Stimulated activated CD8-positive, alpha-beta memory T cell treated with anti-CD3 and anti-CD28 coated beads, Interleukin-12 subunit alpha, Interleukin-12 subunit beta, amount 100 ng/mL, for 4 hours (primary cell): ENCODE measurements around the gene RAB11FIP2.
A peak's percentile ranks its signal among the peaks of the same experiment; 100 is the strongest.
"Not testable (repeated sequence)": the region's sequence is repeated elsewhere in the genome, so short reads cannot be mapped to it uniquely, and the experiment has no call there.

Experiments
- DNase-seq: peaks from one replicate; pipeline ENCODE4 v3.0.0-alpha.2; 2020; ENCODE audit warnings: low read depth

Gene RAB11FIP2, protein sequence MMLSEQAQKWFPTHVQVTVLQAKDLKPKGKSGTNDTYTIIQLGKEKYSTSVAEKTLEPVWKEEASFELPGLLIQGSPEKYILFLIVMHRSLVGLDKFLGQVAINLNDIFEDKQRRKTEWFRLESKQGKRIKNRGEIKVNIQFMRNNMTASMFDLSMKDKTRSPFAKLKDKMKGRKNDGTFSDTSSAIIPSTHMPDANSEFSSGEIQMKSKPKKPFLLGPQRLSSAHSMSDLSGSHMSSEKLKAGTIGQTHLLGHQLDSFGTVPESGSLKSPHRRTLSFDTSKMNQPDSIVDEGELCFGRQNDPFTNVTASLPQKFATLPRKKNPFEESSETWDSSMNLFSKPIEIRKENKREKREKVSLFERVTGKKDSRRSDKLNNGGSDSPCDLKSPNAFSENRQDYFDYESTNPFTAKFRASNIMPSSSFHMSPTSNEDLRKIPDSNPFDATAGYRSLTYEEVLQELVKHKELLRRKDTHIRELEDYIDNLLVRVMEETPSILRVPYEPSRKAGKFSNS

DNA sequence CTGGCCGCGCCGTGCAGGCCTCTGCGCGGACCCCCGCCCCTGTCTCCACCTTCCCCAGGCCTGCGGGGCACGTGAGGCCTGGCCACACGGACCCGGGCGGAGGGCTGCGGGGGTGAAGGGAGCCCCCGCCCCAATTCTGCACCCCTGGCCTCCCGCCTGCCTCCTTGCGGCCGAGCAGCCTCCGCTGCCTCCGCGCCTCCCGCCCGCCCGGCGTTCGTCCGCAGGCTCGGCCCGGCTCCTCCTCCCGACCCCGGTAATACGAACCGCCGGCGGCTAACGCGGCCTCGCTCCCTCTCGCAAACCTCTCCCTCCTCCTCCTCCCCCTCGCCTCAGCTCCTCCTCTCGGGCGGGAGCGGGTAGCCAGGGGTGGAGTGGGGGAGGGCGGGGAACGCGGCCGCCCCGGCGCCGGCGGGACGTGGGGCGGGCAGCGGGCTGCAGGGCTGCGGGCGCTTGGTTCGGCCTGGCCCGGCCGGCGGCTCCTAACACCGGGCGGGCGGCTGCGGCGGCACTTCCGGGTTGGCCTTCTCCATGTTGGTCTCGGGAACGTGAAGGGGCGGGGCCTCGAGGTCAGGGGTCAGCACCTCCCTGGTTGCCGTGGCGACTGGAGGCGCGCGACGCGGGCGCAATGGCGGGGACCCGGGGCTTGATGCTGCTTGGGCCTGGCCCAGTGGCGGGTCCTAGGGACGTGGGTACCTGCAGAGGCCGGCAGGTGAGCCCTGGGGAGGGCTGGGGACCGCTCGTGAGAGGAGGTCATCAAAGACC is at the start of gene RAB11FIP2:
TSS of gene RAB11FIP2 (minus strand) at position 547 of the 762 bp plus-strand sequence. CDS start 778 bp downstream, outside the sequence.
- peak; percentile 92 for DNase-seq

DNA sequence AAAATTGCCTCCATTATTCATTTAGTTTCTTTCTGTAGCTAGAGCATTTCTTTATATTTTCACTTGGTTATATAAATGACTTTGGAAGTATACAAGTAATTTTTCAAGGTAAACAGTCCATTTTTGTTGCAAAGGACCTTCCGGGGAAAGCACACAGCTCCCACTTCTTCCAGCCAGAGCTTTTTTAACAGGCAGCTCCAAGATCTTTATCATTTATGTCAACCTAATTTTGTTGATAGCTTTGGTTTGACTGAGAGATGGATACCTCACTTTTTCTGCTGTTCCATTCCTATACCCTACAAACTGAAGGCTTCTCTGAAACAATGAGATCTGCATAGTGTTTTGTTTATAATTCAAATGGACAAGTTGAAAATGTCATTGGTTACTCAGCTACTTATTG is 49.3 kb upstream of the RAB11FIP2 start:
- no peak for DNase-seq

DNA sequence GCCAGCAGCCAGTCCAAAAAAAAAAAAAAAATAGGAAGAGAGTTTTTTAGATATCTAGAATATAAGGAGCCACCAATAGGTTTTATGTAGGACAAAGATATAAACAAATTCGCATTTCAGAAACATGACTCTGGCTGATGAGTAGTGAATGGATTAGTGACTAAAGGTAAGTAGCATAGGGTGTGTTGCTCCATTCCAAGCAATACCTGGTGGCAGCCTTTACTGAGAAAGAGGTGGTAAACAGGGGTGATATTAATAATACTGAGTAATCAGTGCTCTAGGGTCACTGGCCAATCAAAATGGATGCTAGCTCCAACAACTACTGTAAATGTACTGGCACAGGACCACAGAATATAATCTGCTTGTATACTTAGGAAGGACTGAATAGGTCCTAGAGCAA is 45.5 kb upstream of the RAB11FIP2 start:
- no peak for DNase-seq

GRCh38 chr10:118080817-118081216 is 34.1 kb upstream of the RAB11FIP2 start:
- DNase-seq: no peak

- DNase-seq: no peak
These were observed 30.0 kb upstream of the RAB11FIP2 start for GRCh38 chr10:118076705-118077104.

GRCh38 chr10:118072840-118073239 is 26.1 kb upstream of the RAB11FIP2 start:
- DNase-seq: no peak

DNA sequence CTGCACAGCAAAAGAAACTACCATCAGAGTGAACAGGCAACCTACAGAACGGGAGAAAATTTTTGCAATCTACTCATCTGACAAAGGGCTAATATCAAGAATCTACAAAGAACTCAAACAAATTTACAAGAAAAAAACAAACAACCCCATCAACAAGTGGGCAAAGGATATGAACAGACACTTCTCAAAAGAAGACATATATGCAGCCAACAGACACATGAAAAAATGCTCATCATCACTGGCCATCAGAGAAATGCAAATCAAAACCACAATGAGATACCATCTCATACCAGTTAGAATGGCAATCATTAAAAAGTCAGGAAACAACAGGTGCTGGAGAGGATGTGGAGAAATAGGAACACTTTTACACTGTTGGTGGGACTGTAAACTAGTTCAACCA is 20.6 kb upstream of the RAB11FIP2 start:
- not testable (repeated sequence) for DNase-seq

GRCh38 chr10:118062798-118063238 is 16.1 kb upstream of the RAB11FIP2 start:
- no peak for DNase-seq

GRCh38 chr10:118058371-118058770 is 11.6 kb upstream of the RAB11FIP2 start:
- no peak for DNase-seq

- DNase-seq: no peak
These were observed 10.6 kb upstream of the RAB11FIP2 start for GRCh38 chr10:118057361-118057760.

DNA sequence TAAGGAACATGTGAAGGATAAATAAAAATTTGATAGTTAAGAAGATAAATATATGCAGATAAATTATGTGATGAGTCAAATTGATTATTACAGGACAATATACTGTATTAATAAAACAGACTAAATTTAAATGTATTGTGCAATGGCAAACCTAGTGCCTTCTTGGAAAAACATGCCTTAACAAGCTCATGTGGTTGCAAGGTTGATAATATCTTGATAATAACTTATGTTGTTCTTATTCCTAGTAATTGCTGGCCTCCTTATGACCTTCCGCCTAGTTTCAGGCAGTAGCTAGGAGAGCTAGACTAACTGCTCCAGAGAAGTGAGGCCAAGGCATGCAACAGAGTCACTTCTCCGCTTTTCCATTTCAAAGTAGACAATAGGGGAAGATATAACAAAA is 7.6 kb upstream of the RAB11FIP2 start:
- no peak for DNase-seq

DNA sequence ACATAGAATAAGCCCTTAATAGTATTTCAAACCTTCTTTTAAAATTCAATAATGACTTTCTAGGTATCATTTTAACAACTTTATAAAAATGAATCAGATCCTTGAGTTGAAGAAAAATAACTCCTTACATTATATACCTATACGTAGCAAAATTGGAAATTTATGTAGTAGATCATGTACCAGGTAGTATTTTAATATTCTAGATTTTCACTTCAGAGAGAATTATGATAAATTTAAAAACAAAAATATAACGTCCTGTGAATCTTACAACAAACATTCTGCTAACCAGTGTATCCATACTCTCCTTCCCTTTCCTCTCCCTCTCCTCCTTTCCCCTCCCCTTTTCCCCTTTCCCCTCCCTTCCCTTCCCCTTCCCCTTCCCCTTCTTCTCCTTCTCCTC is 6.1 kb upstream of the RAB11FIP2 start:
- DNase-seq: no peak

- no peak for DNase-seq
These were observed 1.1 kb upstream of the RAB11FIP2 start for GRCh38 chr10:118047880-118048279.

DNA sequence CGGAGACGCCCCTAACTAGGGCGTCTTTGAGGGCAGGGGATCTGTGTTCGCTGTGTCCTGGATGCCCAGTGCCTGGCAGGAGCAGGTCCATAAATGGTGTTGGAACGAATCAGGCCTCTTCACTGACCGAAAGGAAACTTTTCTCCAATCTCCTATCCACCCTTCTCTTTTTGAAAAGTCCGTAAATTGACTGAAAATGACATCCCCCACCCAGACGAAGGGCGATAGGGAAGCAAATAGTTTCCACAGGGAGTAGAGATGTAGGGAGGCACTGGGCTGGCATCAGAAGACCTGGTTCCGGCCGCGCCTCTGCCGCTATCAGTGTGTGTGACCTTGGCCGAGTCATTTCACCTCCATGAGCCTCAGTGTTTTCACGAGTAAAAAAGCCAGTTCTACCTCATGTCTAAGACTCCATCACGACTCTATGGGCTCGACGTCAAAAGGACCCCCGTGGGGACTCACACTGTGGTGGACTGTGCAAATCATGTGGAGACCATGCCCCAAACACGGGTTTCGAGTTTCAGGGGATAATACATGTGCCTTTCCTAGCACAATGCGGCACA is 497 bp upstream of the RAB11FIP2 start:
- DNase-seq: no peak

DNA sequence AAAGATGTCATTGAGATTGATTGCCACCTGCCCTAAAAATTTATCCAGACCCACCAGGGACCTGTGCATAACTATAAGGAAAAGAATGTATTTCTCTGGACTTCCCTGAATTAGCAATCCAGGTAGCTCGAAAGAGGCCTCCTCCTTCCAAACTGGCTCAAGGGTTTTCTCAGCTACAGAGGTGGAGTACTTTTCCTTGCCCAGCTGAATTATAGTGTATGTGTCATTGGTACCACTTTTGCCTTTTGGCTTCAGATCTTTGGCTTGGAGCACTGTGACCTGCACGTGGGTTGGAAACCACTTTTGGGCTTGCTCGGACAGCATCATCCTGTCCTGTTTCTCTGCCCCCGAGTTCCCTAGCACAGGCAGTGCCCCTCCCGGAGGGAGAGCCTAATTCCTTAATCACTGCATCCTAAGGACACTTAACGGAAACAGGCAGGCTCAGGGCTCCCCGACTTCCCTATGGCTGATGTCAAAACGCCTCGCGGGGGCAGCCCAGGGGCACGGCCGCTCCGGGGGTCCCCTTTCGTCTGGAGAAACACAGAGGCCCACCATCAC is 825 bp downstream of the RAB11FIP2 start:
- DNase-seq: no peak

- DNase-seq: no peak
These were observed 1.4 kb downstream of the RAB11FIP2 start for GRCh38 chr10:118045158-118045836.

DNA sequence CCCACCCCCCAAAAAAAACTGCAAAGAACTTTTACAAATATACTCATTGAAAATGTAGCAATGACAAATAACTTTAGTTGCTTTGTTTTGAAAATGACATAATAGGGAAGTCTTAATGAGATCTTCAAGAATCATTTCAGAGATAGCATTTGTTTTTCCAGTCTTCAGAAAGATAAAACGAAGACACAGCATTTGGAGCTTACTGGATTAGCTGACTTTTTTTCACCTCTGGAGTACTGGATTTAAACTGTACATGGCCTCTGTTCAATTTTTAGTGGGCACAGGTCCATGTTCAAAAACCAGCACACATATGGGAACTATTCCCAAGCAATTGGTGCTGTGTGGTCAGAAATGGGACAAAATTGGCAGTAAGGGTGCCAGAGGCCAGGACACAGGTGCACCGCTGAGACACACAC is 3.9 kb downstream of the RAB11FIP2 start:
- DNase-seq: no peak

DNA sequence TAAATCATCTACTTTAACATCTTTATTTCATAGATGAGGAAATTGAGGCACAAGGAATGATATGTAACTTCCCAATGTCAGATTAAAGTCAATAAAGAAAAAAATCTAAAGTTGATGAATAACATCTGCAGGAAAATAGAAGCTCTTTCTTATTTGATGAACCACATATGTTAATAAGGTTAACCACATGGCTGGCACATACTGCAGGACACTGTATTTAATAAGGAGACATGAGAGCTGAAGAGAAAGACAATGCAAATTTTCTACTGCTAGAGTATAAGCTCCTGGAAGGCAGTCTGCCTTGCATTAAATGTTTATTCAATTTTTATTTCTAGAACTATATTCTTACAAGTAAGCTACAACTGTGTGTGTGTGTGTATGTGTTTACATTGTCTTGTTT is 4.4 kb downstream of the RAB11FIP2 start:
- DNase-seq: no peak

DNA sequence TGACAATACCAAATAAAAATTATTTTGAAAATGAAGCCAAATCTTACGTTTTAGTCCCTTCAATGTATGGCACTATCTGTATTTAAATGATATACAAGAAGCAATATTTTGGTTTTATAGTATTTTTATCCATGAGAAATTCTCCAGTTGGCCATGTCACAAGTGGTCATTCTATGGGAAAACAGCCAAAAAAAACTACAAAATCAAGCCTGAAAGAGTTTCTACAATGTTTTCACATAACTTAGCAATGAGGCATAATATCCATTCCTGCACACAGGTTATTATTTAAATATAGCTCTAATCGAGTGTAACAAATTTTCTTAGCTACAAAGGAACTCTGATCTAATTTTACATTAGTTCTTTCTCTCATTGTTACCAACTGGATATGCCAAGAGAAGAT is 5.4 kb downstream of the RAB11FIP2 start:
- no peak for DNase-seq

- DNase-seq: no peak
These were observed 10.4 kb downstream of the RAB11FIP2 start for GRCh38 chr10:118036281-118036875.

DNA sequence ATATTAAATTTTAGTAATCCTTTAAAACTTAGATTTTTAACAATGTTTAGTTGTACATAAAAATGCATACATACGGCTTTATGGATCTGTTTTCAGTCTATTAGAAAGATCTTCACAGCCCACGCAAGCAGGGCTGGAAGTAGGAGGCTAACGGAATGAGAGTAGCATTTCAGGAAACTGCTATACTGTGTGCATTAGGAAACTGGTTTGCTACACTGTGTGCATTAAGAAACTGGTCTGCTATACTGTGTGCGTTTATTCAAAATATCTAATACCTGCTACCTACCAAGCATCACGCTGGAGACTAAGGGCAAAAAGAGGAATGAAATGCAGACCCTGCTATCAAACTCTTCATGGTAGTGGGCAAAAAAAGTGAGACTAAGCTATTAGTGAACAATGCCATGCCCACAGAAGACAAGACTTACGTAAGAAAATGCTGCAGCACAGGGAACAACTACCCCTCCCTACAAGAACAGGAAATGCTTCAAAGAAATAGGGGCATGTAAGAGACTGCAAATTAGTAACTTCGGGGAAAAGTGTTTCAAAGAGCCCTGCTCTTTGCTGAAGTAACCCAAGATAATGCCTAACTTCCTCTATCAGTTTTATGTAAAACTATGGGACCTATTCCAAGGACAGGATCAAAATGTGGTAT is 11.3 kb downstream of the RAB11FIP2 start:
- DNase-seq: no peak
